Gastrocnemius medialis (tissue), 4 donors: Measurements from ENCODE around the gene ZNF354C. TPM values are rescaled to one million over a fixed set of nuclear protein-coding genes. Genes with fewer than 3 reads are reported as not detected.

ENCODE experiments used
- ATAC-seq, 2 donors: fragments of 150-250 bp; one replicate each; pipeline ENCODE4 v1.9.1; 2016
- DNase-seq, 2 donors: peaks; one replicate each; pipeline ENCODE4 v3.0.0-alpha.2; 2019
- H3K27ac ChIP-seq, 4 donors: fragments of 200-600 bp; sonication (generic); 1 replicate in 1 of 4; 2 replicates in 3 of 4; pipeline ENCODE4 v1.5.1; 2016 to 2018; ENCODE audit warnings: mild to moderate bottlenecking in 2 of 4, moderate library complexity in 1 of 4
- H3K27me3 ChIP-seq, 3 donors: fragments of 200-600 bp; sonication (generic) in 2 of 3; 1 replicate in 1 of 3; 2 replicates in 2 of 3; pipeline versions ENCODE4 v1.5.1 to v1.6.0; 2016 to 2019; ENCODE audit warnings: mild to moderate bottlenecking in 1 of 3, moderate library complexity in 1 of 3
- H3K36me3 ChIP-seq, 2 donors: fragments of 200-600 bp; sonication (generic) in 1 of 2; one replicate each; pipeline ENCODE4 v1.5.1; 2017 to 2018
- H3K4me1 ChIP-seq, 2 donors: fragments of 200-600 bp; sonication (generic) in 1 of 2; one replicate each; pipeline ENCODE4 v1.5.1; 2016 to 2017; ENCODE audit warnings: mild to moderate bottlenecking in 2 of 2
- H3K4me3 ChIP-seq, 4 donors: fragments of 200-600 bp; sonication (generic) in 3 of 4; 1 replicate in 1 of 4; 2 replicates in 3 of 4; pipeline ENCODE4 v1.5.1; 2016 to 2019; ENCODE audit warnings: mild to moderate bottlenecking in 2 of 4
- H3K9me3 ChIP-seq, 3 donors: fragments of 200-600 bp; sonication (generic) in 2 of 3; 1 replicate in 1 of 3; 2 replicates in 2 of 3; pipeline ENCODE4 v1.5.1; 2016 to 2019
- POLR2A ChIP-seq, 2 donors: fragments of 450-650 bp; IDR thresholded peaks; one replicate each; pipeline ENCODE4 v1.6.1; 2017; ENCODE audit warnings: antibody characterized with exemption in 2 of 2, mild to moderate bottlenecking in 2 of 2, moderate library complexity in 2 of 2
- in situ Hi-C, 4 donors: fragments of 200-750 bp; cut with MboI; loops; one replicate each; pipeline versions ENCODE4 v1.15.0 to v1.8.0; 2017; ENCODE audit warnings: low sequenced_read_pairs in 4 of 4
- intact Hi-C: fragments of 100-400 bp; cut with DNase I; formaldehyde crosslinking; loops from one replicate; pipeline ENCODE4 v1.15.1; 2023; ENCODE audit warnings: low total_unique reads
- total RNA-seq, 4 donors: library from RNA; depleted of rRNA; stranded (reverse); fragments of >200 nt; gene quantifications; one replicate each; pipeline versions ENCODE4 v1.1.0 to v1.2.3, GENCODE V29; 2016
- TF ChIP-seq, protein P1 (sequence below), 5 experiments: fragments of 450-650 bp in 3 of 5; fragments of 200-600 bp in 2 of 5; sonication (generic) in 2 of 5; IDR thresholded peaks in 4 of 5; conservative IDR thresholded peaks in 1 of 5; 1 replicate in 4 of 5; 2 replicates in 1 of 5; pipeline ENCODE4 v1.5.1; 2016 to 2019; ENCODE audit warnings: antibody characterized with exemption in 5 of 5, mild to moderate bottlenecking in 3 of 5, moderate library complexity in 3 of 5

Gene ZNF354C
- total RNA-seq, 4 donors from 2014 or later: 1.6 to 3.5 (median 2.3) TPM

DNA sequence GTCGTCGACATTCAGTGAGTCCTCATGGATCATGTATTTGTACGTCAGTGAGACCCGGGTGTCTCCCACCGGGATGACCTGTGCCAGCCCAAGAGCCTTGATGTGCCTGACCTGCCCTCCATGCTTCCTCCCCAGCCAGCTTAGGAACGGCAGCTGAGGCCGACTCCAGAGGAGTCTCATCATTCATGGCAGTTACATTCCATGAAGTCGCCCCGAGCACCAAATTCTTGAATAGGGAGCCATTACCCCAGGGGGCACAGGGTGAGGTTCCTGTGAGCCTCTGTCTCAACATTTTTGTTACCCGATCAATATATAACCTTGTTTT is 67.8 kb downstream of the ZNF354C start:
- intact Hi-C loops (no loop called here), in situ Hi-C loops (no loop called here)
- Histone ChIP-seq H3K36me3 (no peaks in the 10 kb centered on the region), H3K9me3 (no peaks in the 10 kb centered on the region), H3K27ac (no peak overlapping the region), H3K27me3 (no peaks in the 10 kb centered on the region), H3K4me1 (no peaks in the 10 kb centered on the region), H3K4me3 (no peak overlapping the region)
- ATAC-seq (no peak), DNase-seq (no peak)
- TF ChIP-seq, protein P1, sequence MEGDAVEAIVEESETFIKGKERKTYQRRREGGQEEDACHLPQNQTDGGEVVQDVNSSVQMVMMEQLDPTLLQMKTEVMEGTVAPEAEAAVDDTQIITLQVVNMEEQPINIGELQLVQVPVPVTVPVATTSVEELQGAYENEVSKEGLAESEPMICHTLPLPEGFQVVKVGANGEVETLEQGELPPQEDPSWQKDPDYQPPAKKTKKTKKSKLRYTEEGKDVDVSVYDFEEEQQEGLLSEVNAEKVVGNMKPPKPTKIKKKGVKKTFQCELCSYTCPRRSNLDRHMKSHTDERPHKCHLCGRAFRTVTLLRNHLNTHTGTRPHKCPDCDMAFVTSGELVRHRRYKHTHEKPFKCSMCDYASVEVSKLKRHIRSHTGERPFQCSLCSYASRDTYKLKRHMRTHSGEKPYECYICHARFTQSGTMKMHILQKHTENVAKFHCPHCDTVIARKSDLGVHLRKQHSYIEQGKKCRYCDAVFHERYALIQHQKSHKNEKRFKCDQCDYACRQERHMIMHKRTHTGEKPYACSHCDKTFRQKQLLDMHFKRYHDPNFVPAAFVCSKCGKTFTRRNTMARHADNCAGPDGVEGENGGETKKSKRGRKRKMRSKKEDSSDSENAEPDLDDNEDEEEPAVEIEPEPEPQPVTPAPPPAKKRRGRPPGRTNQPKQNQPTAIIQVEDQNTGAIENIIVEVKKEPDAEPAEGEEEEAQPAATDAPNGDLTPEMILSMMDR (IDR thresholded peaks at IDR 0.05 in 4 of 5, conservative IDR thresholded peaks at IDR 0.05 in 1 of 5): no peak
- TF ChIP-seq POLR2A (IDR thresholded peaks at IDR 0.05): no peak

DNA sequence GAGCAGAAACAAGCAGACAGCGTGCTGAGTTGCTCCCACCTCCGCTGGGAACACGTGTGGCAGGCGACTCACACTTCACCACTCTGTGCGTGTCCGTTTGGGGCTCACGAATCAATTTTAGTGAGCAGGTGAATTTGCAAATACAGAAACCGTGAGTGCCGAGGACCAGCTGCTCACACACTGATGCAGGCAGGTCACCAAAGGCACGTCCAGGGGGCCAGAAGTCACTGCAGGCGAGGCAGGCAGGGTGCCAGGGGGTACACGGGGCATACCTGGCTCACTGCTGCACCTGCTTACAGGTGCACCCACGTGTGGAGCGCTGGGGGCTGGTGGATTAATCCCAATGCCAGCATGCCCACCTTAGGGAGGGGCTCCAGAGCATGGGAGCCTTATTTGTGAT is 68.8 kb downstream of the ZNF354C start:
- intact Hi-C loops (no loop called here), in situ Hi-C loops (no loop called here)
- no peaks in the 10 kb centered on the region for H3K36me3 ChIP-seq
- no peaks in the 10 kb centered on the region for H3K4me1 ChIP-seq
- no peak for TF ChIP-seq POLR2A (IDR thresholded peaks at IDR 0.05)
- TF ChIP-seq, protein P1 (IDR thresholded peaks at IDR 0.05 in 4 of 5, conservative IDR thresholded peaks at IDR 0.05 in 1 of 5): no peak
- DNase-seq (no peak), ATAC-seq (no peak)
- H3K9me3 ChIP-seq: no peaks in the 10 kb centered on the region
- no peak overlapping the region for H3K4me3 ChIP-seq
- no peak overlapping the region for H3K27ac ChIP-seq
- no peaks in the 10 kb centered on the region for H3K27me3 ChIP-seq

DNA sequence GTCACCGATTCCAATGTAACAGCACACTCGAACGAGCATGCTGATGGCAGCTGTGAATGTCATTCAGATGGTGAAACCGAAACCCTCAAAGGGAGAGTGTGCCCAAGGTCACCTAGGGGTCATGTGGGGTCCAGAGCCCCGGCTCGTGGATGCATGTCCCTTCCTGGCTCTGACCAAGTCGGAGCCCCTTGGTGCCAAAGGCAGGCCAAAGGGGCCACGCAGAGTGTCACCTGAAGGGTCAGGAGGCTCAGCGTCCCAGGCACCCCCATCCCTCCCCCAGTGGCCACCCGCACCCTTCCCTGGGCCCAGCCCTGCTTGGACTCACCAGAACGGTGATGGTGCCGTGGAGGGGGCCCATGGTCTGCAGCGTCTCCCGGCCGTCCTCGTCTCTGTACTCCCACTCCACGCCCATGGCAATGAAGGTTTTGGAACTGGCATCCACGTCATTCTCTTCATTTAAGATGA is 69.5 kb downstream of the ZNF354C start:
- no peaks in the 10 kb centered on the region for H3K27me3 ChIP-seq
- DNase-seq (no peak), ATAC-seq (no peak)
- TF ChIP-seq POLR2A (IDR thresholded peaks at IDR 0.05): no peak
- TF ChIP-seq, protein P1 (IDR thresholded peaks at IDR 0.05 in 4 of 5, conservative IDR thresholded peaks at IDR 0.05 in 1 of 5): no peak
- in situ Hi-C loops: no loop called here
- intact Hi-C loops: no loop called here
- H3K4me1 ChIP-seq: no peaks in the 10 kb centered on the region
- no peaks in the 10 kb centered on the region for H3K9me3 ChIP-seq
- no peaks in the 10 kb centered on the region for H3K36me3 ChIP-seq
- H3K4me3 ChIP-seq: no peak overlapping the region
- no peak overlapping the region for H3K27ac ChIP-seq

DNA sequence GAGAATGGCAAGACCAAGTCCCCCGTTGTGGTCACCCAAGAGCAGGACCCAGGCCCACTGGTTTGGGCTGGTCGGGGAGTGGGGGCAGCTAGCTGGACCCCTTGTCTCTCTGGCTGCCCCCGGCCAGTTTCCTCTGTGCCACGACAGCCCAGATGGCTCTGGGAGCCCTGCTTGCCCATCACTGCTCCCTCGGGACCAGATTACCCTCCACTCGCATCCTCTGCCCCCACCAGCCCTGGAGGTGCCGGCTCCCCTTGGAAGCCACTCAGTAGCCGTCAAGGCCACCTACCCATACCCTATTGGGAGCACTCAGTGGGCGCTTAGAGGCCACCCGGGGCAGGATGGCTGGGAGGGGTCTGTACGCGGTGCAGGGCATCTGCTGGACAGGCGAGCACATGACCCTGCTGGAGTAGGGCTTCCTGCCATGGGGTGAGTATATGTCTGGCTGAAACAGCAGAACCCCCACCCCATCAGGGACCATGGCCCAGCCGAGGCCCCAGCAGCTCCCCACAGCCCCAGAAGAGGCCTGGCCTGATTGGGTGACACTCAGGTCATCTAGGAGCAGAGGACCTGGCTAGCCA is 70.0 kb downstream of the ZNF354C start:
- Histone ChIP-seq H3K36me3 (no peaks in the 10 kb centered on the region), H3K27me3 (no peaks in the 10 kb centered on the region), H3K4me1 (no peaks in the 10 kb centered on the region), H3K4me3 (no peak overlapping the region), H3K27ac (no peak overlapping the region), H3K9me3 (no peaks in the 10 kb centered on the region)
- ATAC-seq: no peak
- in situ Hi-C loops (no loop called here), intact Hi-C loops (no loop called here)
- no peak for DNase-seq
- no peak for TF ChIP-seq POLR2A (IDR thresholded peaks at IDR 0.05)
- TF ChIP-seq, protein P1 (IDR thresholded peaks at IDR 0.05 in 4 of 5, conservative IDR thresholded peaks at IDR 0.05 in 1 of 5): no peak

DNA sequence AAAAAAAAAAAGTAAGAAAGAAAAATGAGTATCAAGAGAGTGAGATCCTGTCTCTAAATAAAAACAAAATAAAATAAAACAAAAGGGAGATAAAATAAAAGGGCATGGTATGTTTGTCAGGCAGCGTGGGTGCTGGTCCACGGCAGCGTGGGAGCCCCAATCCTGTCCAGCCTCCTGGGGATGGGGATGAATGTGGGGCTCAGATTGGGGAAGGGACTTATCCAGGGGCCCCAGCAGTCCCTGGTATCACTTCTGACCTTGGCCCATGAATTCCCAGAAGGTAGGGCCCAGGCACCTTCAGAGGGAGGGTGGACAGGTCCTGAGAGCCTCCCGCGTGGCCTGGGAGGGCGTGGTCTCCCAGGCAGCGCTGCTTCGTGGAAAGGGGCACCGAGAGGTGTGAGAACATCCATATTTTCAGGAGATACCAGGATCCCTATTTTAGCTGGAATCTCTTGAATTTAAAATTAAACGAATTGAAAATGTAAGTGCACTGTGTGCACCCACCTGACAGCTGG is 71.2 kb downstream of the ZNF354C start:
- no peak for DNase-seq
- no peak overlapping the region for H3K27ac ChIP-seq

More for the DNA sequence above, 71.2 kb downstream of the ZNF354C start:
- Histone ChIP-seq H3K27me3 (no peaks in the 10 kb centered on the region), H3K4me1 (no peaks in the 10 kb centered on the region), H3K4me3 (no peak overlapping the region), H3K9me3 (no peaks in the 10 kb centered on the region), H3K36me3 (no peaks in the 10 kb centered on the region)
- TF ChIP-seq, protein P1 (IDR thresholded peaks at IDR 0.05 in 4 of 5, conservative IDR thresholded peaks at IDR 0.05 in 1 of 5): no peak
- TF ChIP-seq POLR2A (IDR thresholded peaks at IDR 0.05): no peak
- in situ Hi-C loops: no loop called here
- intact Hi-C loops: no loop called here
- ATAC-seq: no peak
